IPS-18a (cell line): ENCODE measurements around the gene CASP1.
"Not testable (repeated sequence)": the region's sequence is repeated elsewhere in the genome, so short reads cannot be mapped to it uniquely, and the experiment has no call there.

Source experiments
- H3K27ac ChIP-seq: one replicate; pipeline ENCODE4 v1.5.1; 2013; ENCODE audit warnings: low read length
- H3K27me3 ChIP-seq: one replicate; pipeline ENCODE4 v1.6.1; 2013; ENCODE audit warnings: mild to moderate bottlenecking, low read length; ENCODE audit not compliant: control insufficient read depth, insufficient read depth
- H3K36me3 ChIP-seq: one replicate; pipeline ENCODE4 v1.6.1; 2013; ENCODE audit warnings: low read depth, low read length; ENCODE audit not compliant: control insufficient read depth
- H3K4me1 ChIP-seq: one replicate; pipeline ENCODE4 v1.6.1; 2013; ENCODE audit warnings: low read depth, low read length; ENCODE audit not compliant: control insufficient read depth
- H3K4me3 ChIP-seq: one replicate; pipeline ENCODE4 v1.5.1; 2013; ENCODE audit warnings: low read length
- H3K9ac ChIP-seq: one replicate; pipeline ENCODE4 v1.6.1; 2013; ENCODE audit warnings: mild to moderate bottlenecking, low read length, moderate library complexity
- H3K9me3 ChIP-seq: one replicate; pipeline ENCODE4 v1.6.1; 2013; ENCODE audit warnings: low read depth, low read length; ENCODE audit not compliant: control insufficient read depth

The CASP1 gene

GRCh38 chr11:105042178-105042577 is 7.2 kb upstream of the CASP1 start:
- Histone ChIP-seq H3K36me3 (no peaks in the 10 kb centered on the region), H3K9ac (no peak overlapping the region), H3K4me3 (no peak overlapping the region)

GRCh38 chr11:105040703-105041102 is 5.8 kb upstream of the CASP1 start:
- no peak overlapping the region for H3K9ac ChIP-seq
- H3K4me1 ChIP-seq = no peaks in the 10 kb centered on the region
- H3K27ac ChIP-seq = no peak overlapping the region
- H3K4me3 ChIP-seq = no peak overlapping the region
- H3K27me3 ChIP-seq = no peaks in the 10 kb centered on the region
- H3K9me3 ChIP-seq = no peaks in the 10 kb centered on the region
- H3K36me3 ChIP-seq = no peaks in the 10 kb centered on the region

More at GRCh38 chr11:105042178-105042577, 7.2 kb upstream of the CASP1 start:
- Histone ChIP-seq H3K9me3 (no peaks in the 10 kb centered on the region), H3K27me3 (no peaks in the 10 kb centered on the region), H3K27ac (no peak overlapping the region), H3K4me1 (no peaks in the 10 kb centered on the region)

GRCh38 chr11:105034388-105034787 is 556 bp downstream of the CASP1 start:
- not testable (repeated sequence) for H3K27ac ChIP-seq, H3K9ac ChIP-seq, H3K4me1 ChIP-seq, H3K9me3 ChIP-seq, H3K27me3 ChIP-seq, H3K36me3 ChIP-seq, H3K4me3 ChIP-seq

GRCh38 chr11:105033781-105034180 is 1.2 kb downstream of the CASP1 start:
- Histone ChIP-seq H3K4me1 (no peaks in the 10 kb centered on the region), H3K4me3 (no peak overlapping the region), H3K9ac (no peak overlapping the region), H3K36me3 (no peaks in the 10 kb centered on the region), H3K27ac (no peak overlapping the region), H3K27me3 (no peaks in the 10 kb centered on the region), H3K9me3 (no peaks in the 10 kb centered on the region)

GRCh38 chr11:105033343-105033742 is 1.6 kb downstream of the CASP1 start:
- no peaks in the 10 kb centered on the region for H3K4me1 ChIP-seq
- no peak overlapping the region for H3K27ac ChIP-seq
- H3K9ac ChIP-seq = no peak overlapping the region
- H3K9me3 ChIP-seq = no peaks in the 10 kb centered on the region
- no peaks in the 10 kb centered on the region for H3K27me3 ChIP-seq
- H3K36me3 ChIP-seq = no peaks in the 10 kb centered on the region
- no peak overlapping the region for H3K4me3 ChIP-seq

- H3K36me3 ChIP-seq = no peaks in the 10 kb centered on the region
- H3K27ac ChIP-seq = no peak overlapping the region
- H3K9ac ChIP-seq = no peak overlapping the region
- H3K4me3 ChIP-seq = no peak overlapping the region
- no peaks in the 10 kb centered on the region for H3K4me1 ChIP-seq
- H3K9me3 ChIP-seq = no peaks in the 10 kb centered on the region
- H3K27me3 ChIP-seq = no peaks in the 10 kb centered on the region
Observed at GRCh38 chr11:105032495-105032894, 2.4 kb downstream of the CASP1 start.

- Histone ChIP-seq H3K9me3 (no peaks in the 10 kb centered on the region), H3K4me1 (no peaks in the 10 kb centered on the region), H3K36me3 (no peaks in the 10 kb centered on the region), H3K27ac (no peak overlapping the region), H3K27me3 (no peaks in the 10 kb centered on the region), H3K4me3 (no peak overlapping the region), H3K9ac (no peak overlapping the region)
Observed at GRCh38 chr11:105027678-105028077, 7.3 kb downstream of the CASP1 start.

- Histone ChIP-seq H3K27ac (no peak overlapping the region), H3K4me3 (no peak overlapping the region), H3K9me3 (no peaks in the 10 kb centered on the region), H3K9ac (no peak overlapping the region), H3K4me1 (no peaks in the 10 kb centered on the region), H3K27me3 (no peaks in the 10 kb centered on the region), H3K36me3 (no peaks in the 10 kb centered on the region)
Observed at GRCh38 chr11:105024394-105024793, 10.6 kb downstream of the CASP1 start.

- Histone ChIP-seq H3K4me1 (no peaks in the 10 kb centered on the region), H3K27ac (no peak within 1 kb of the TSS), H3K27me3 (no peaks in the 10 kb centered on the region), H3K9me3 (no peaks in the 10 kb centered on the region), H3K36me3 (no peaks in the 10 kb centered on the region), H3K9ac (no peak within 1 kb of the TSS), H3K4me3 (no peak within 1 kb of the TSS)
Observed at GRCh38 chr11:105023003-105023402, 11.9 kb downstream of the CASP1 start, which contains the start of gene CASP5. Gene CASP5 (minus strand): TSS chr11:105023168. CDS start chr11:105023136, 32 bp downstream.

- Histone ChIP-seq H3K27me3 (no peaks in the 10 kb centered on the region), H3K4me3 (no peak overlapping the region), H3K36me3 (no peaks in the 10 kb centered on the region), H3K9me3 (no peaks in the 10 kb centered on the region), H3K27ac (no peak overlapping the region), H3K9ac (no peak overlapping the region), H3K4me1 (no peaks in the 10 kb centered on the region)
Observed at GRCh38 chr11:105022527-105022926, 12.4 kb downstream of the CASP1 start.

GRCh38 chr11:105007463-105007862 is 27.5 kb downstream of the CASP1 start:
- Histone ChIP-seq H3K9me3 (no peaks in the 10 kb centered on the region), H3K4me3 (no peak overlapping the region), H3K4me1 (no peaks in the 10 kb centered on the region), H3K36me3 (no peaks in the 10 kb centered on the region), H3K27ac (no peak overlapping the region), H3K9ac (no peak overlapping the region), H3K27me3 (no peaks in the 10 kb centered on the region)

GRCh38 chr11:105005451-105005845 is 29.5 kb downstream of the CASP1 start:
- Histone ChIP-seq H3K27ac (no peak overlapping the region), H3K27me3 (no peaks in the 10 kb centered on the region), H3K9me3 (no peaks in the 10 kb centered on the region), H3K9ac (no peak overlapping the region), H3K4me3 (no peak overlapping the region), H3K4me1 (no peaks in the 10 kb centered on the region), H3K36me3 (no peaks in the 10 kb centered on the region)
